Left lobe of liver (tissue), 2 donors: ENCODE results near the gene THAP5. TPM values are rescaled to one million over a fixed set of nuclear protein-coding genes. Genes with fewer than 3 reads are reported as not detected.

Source experiments
- ATAC-seq: fragments of 200-7000 bp; cut with Tn5 transposase; one replicate; pipeline ENCODE4 v1.9.1; 2020; ENCODE audit warnings: mild to moderate bottlenecking, moderate library complexity
- DNase-seq: peaks from one replicate; pipeline ENCODE4 v3.0.0-alpha.2; 2020; ENCODE audit warnings: low spot score
- total RNA-seq: library from RNA; stranded (reverse); gene quantifications from one replicate; pipeline ENCODE4 v1.2.1, GENCODE V29; 2021
- donor health status: DM: no; HTN: no; CAD: no; lungs with moderate emphysema.
- donor health status: DM: no; HTN: yes; CAD: no.

Gene THAP5
- total RNA-seq, 1 donor from 2014 or later, result 15.8 TPM

- DNase-seq (no peak), ATAC-seq (no peak)
These were observed 33.8 kb downstream of the THAP5 start for GRCh38 chr7:108535744-108536143.

GRCh38 chr7:108535257-108535656, 34.2 kb downstream of the THAP5 start:
- DNase-seq (no peak), ATAC-seq (no peak)

DNA sequence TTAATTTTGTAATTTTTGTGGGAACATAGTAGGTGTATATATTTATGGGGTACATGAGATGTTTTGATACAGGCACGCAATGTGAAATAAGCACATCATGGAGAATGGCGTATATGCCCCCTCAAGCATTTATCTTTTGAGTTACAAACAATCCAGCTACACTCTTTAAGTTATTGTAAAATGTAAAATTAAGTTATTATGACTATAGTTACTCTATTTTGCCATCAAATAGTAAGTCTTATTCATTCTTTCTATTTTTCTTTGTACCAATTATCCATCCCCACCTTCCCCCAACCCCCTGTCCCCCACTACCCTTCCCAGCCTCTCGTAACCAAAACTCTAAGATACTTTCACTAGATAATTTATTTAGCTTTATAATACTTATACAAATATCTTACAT, 35.8 kb downstream of the THAP5 start:
- no peak for DNase-seq

DNA sequence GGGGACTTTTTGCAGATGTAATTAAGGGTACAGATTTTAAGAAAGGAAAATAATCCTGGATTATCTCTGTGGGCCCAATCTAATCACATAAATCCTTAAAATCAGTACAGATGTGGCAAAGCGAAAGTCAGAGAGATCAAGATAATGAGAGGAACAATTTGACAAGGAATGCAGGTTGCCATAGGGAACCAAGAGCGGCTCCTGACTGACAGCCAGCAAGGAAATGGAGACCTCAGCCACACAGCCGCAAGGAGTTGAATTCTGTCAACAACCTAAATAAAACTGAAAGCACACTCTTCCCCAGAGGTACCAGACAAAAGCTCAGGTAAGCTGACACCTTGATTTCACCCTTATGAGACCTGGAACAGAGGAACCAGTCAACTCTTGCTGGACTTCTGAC, 40.2 kb downstream of the THAP5 start:
- DNase-seq (no peak), ATAC-seq (no peak)

More for the DNA sequence above, 35.8 kb downstream of the THAP5 start:
- no peak for ATAC-seq

DNA sequence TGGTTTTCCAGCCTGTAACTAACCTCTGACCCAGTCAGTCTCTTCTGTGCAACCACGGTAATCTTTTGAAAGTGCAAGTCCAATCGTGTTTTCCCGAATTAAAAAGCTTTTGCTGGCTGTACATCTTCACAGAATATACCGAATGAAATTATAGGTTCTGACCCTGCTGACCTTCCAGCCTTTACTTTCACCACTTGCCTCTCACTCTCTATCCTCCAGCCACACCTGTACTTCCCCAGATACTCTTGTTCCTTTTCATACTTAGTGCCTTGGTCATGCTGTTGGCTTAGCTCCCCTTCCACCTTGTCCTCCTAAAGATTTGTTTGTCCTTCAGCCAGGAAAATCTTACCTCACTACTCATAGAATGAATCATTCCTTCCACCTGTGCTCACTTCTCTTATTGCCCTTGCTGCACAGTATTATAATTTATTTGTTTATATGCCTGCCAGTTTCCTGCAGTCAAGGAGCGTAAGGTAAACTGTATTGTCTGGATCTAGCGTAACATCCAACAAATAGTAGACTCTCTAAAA, 41.3 kb downstream of the THAP5 start:
- ATAC-seq, result no peak
- DNase-seq, result no peak

GRCh38 chr7:108526768-108527017, 42.8 kb downstream of the THAP5 start:
- ATAC-seq, result no peak
- no peak for DNase-seq

GRCh38 chr7:108525985-108526767, 43.3 kb downstream of the THAP5 start, which contains the start of gene PNPLA8:
TSS of gene PNPLA8 (minus strand) at chr7:108526135. CDS start at chr7:108515491, 10,644 bp downstream.
- peak; percentile 89 for ATAC-seq
- peak; percentile 100 for DNase-seq

DNA sequence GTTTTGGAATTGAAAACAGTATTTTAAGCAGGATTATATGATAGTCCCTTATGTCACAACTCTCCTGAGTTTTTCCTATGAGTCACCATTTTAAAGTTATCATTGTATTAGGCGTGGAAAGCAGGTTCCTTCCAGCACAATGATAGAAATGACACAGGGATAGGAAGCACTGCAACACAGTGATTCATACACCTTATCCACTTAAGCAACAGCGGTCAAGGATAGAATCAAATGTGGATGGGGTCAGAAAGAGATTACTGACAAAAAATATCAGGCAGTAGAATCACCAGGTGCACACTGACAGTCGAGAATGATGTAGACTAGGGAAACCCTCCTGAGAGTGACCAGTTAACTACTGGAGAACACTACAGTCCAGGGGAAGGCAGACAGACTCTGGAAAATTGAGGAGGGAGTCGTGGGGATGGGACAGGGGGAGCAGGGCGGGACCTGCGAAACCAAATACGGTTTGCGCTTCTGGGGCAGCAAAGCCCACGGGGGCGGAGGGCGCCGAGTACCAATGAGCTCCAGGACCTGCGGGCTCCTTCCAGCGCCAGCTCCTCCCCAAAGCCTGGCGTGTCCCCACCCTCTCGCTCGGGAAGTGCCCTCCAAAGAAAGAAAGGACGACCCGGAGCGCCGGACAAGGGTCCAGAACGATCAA, 44.0 kb downstream of the THAP5 start:
- DNase-seq (peak; percentile 91), ATAC-seq (peak; percentile 79)

DNA sequence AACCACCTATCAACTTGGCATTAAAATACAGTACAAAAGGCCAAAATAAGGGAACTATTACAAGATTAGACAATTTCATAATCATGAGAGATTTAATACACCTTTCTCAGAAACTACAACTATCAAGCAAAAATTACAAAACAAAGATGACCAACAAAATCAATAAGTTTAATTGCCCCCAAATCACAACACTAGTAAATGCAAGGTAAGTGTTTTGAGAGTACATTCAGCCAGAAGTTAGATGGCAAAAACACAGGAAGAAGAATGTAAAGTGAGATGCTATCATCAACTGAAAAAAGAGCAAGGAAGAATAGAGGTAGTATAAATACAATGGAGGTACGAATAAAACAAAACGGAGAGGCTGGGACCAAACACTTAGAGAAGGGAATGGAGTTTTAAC, 46.7 kb downstream of the THAP5 start:
- ATAC-seq (no peak), DNase-seq (no peak)

DNA sequence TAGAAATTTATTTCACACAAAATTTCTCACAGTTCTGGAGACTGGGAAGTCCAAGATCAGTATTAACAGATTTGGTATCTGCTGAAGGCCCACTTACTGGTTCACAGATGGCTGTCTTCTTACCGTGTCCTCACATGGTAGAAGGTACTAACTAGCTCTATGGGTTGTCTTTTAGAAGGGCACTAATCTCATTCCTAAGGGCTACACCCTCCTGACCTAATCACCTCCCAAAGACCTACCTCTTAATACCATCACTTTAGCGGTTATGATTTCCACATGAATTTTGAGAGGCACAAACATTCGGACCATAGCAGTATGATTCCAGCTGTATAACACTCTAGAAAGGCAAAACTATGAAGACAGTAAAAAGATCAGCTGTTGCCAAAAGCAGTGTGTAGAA, 51.6 kb downstream of the THAP5 start:
- DNase-seq (no peak), ATAC-seq (no peak)

GRCh38 chr7:108515630-108516029, 53.9 kb downstream of the THAP5 start:
- DNase-seq (no peak), ATAC-seq (no peak)

DNA sequence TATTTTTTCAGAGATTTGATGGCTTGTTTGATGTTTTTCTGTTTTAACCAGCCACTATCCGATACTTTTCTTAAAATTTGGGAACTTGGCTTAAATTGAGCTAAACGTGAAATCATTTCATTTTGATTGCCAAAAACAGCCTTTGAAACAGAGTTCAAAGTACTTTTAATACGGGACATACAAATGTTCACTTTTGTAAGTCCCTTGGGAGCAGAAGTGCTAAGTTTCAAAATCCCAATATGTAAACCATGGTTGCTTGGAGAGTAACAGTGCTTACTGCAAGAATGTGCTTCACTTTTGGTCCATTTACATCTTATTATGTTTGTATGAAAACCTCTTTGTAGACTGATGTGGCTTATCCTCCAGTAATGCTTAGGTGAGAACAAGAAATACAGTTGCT, 54.5 kb downstream of the THAP5 start:
- DNase-seq (no peak), ATAC-seq (peak; percentile 88)

Other genes starting within 250 kb of the THAP5 start
- 1.1 TPM for gene NRCAM, start 113.3 kb downstream of the THAP5 start, total RNA-seq
- gene PNPLA8, start 43.6 kb downstream of the THAP5 start, total RNA-seq, result 12.9 TPM
- gene DNAJB9, start 168 bp upstream of the THAP5 start, total RNA-seq, result 48.4 TPM